H9 (cell line): ENCODE data around the gene PREX1. TPM values are rescaled to one million over a fixed set of nuclear protein-coding genes. Genes with fewer than 3 reads are reported as not detected.

Experiments used
- DNase-seq: peaks from one replicate; pipeline ENCODE4 v3.0.0-alpha.2; 2017
- H2AFZ ChIP-seq: one replicate; pipeline ENCODE4 v1.6.1; 2013; ENCODE audit warnings: mild to moderate bottlenecking, low read length, control low read depth, moderate library complexity
- H2AK5ac ChIP-seq: 2 replicates; pipeline ENCODE4 v1.6.1; 2013; ENCODE audit warnings: low read length, control low read depth, mixed read lengths; ENCODE audit not compliant: insufficient read length
- H2BK120ac ChIP-seq: one replicate; pipeline ENCODE4 v1.6.1; 2013; ENCODE audit warnings: low read depth, mild to moderate bottlenecking, low read length, control low read depth, inconsistent platforms; ENCODE audit not compliant: poor library complexity, severe bottlenecking
- H2BK12ac ChIP-seq: 2 replicates; pipeline ENCODE4 v1.6.1; 2013; ENCODE audit warnings: low read length, control low read depth, mixed read lengths, low read depth; ENCODE audit not compliant: insufficient read length
- H2BK15ac ChIP-seq: 2 replicates; pipeline ENCODE4 v1.6.1; 2013; ENCODE audit warnings: low read depth, low read length, control low read depth
- H2BK20ac ChIP-seq: one replicate; pipeline ENCODE4 v1.6.1; 2013; ENCODE audit warnings: low read depth, mild to moderate bottlenecking, low read length, control low read depth, inconsistent platforms; ENCODE audit not compliant: poor library complexity, severe bottlenecking
- H2BK5ac ChIP-seq: 2 replicates; pipeline ENCODE4 v1.6.1; 2013; ENCODE audit warnings: low read length, control low read depth, mixed read lengths; ENCODE audit not compliant: insufficient read length
- H3K14ac ChIP-seq: 2 replicates; pipeline ENCODE4 v1.6.1; 2013; ENCODE audit warnings: low read length, control low read depth; ENCODE audit not compliant: insufficient read depth
- H3K18ac ChIP-seq: 2 replicates; pipeline ENCODE4 v1.6.1; 2013; ENCODE audit warnings: low read depth, mild to moderate bottlenecking, mixed read lengths, low read length, control low read depth; ENCODE audit not compliant: insufficient read length
- H3K23ac ChIP-seq: 2 replicates; pipeline ENCODE4 v1.6.1; 2013; ENCODE audit warnings: low read length, control low read depth, mixed read lengths, low read depth; ENCODE audit not compliant: insufficient read length
- H3K23me2 ChIP-seq: 2 replicates; pipeline ENCODE4 v1.6.1; 2013; ENCODE audit warnings: low read depth, mild to moderate bottlenecking, mixed read lengths, low read length, control low read depth; ENCODE audit not compliant: insufficient read length, poor library complexity, severe bottlenecking
- H3K27ac ChIP-seq: 2 replicates; pipeline ENCODE4 v1.5.1; 2013; ENCODE audit warnings: low read length, control low read depth, mixed read lengths, low read depth; ENCODE audit not compliant: insufficient read length
- H3K27me3 ChIP-seq: 2 replicates; pipeline ENCODE4 v1.6.1; 2013; ENCODE audit warnings: low read length, control low read depth, inconsistent platforms; ENCODE audit not compliant: insufficient read depth
- H3K4ac ChIP-seq: 2 replicates; pipeline ENCODE4 v1.6.1; 2013; ENCODE audit warnings: low read depth, mild to moderate bottlenecking, control low read depth, inconsistent platforms, low read length, moderate library complexity
- H3K4me1 ChIP-seq: 2 replicates; pipeline ENCODE4 v1.6.1; 2013; ENCODE audit warnings: low read length, control low read depth, inconsistent platforms; ENCODE audit not compliant: insufficient read depth
- H3K4me2 ChIP-seq: 2 replicates; pipeline ENCODE4 v1.6.1; 2013; ENCODE audit warnings: low read length, control low read depth, mixed read lengths; ENCODE audit not compliant: insufficient read length, insufficient read depth
- H3K56ac ChIP-seq: 2 replicates; pipeline ENCODE4 v1.6.1; 2013; ENCODE audit warnings: low read depth, mild to moderate bottlenecking, mixed read lengths, low read length, control low read depth; ENCODE audit not compliant: insufficient read length
- H3K79me1 ChIP-seq: 2 replicates; pipeline ENCODE4 v1.6.1; 2013; ENCODE audit warnings: low read depth, mild to moderate bottlenecking, moderate library complexity, low read length, control low read depth, inconsistent platforms; ENCODE audit not compliant: insufficient read depth, poor library complexity, severe bottlenecking
- H3K79me2 ChIP-seq: 2 replicates; pipeline ENCODE4 v1.6.1; 2013; ENCODE audit warnings: low read length, control low read depth, inconsistent platforms; ENCODE audit not compliant: insufficient read depth
- H3K9ac ChIP-seq: 2 replicates; pipeline ENCODE4 v1.6.1; 2013; ENCODE audit warnings: low read length, control low read depth, mixed read lengths; ENCODE audit not compliant: insufficient read length; ENCODE audit errors: extremely low read depth
- H3K9me3 ChIP-seq: one replicate; pipeline ENCODE4 v1.6.1; 2013; ENCODE audit warnings: low read depth, low read length, inconsistent platforms; ENCODE audit not compliant: control insufficient read depth
- H3T11ph ChIP-seq: one replicate; pipeline ENCODE4 v1.6.1; 2013; ENCODE audit warnings: mild to moderate bottlenecking, low read length, control low read depth, inconsistent platforms
- H4K20me1 ChIP-seq: one replicate; pipeline ENCODE4 v1.6.1; 2013; ENCODE audit not compliant: control insufficient read depth, insufficient read length, insufficient read depth
- H4K5ac ChIP-seq: 2 replicates; pipeline ENCODE4 v1.6.1; 2013; ENCODE audit warnings: low read depth, mild to moderate bottlenecking, mixed read lengths, low read length, control low read depth; ENCODE audit not compliant: insufficient read length
- H4K8ac ChIP-seq: replicated peaks from 2 replicates; pipeline ENCODE4 v1.6.1; 2013; ENCODE audit warnings: low read length, control low read depth, mixed read lengths, low read depth; ENCODE audit not compliant: insufficient read length
- H4K91ac ChIP-seq: 2 replicates; pipeline ENCODE4 v1.6.1; 2013; ENCODE audit warnings: low read depth, mild to moderate bottlenecking, moderate library complexity, mixed read lengths, low read length, control low read depth; ENCODE audit not compliant: insufficient read length
- H3K27ac Mint-ChIP-seq, 3 experiments: 2 replicates in 2 of 3; 3 replicates in 1 of 3; pipeline ENCODE4 v1.8.0; 2020 to 2021; ENCODE audit warnings: mixed read lengths in 3 of 3, mild to moderate bottlenecking in 1 of 3, moderate library complexity in 1 of 3
- H3K27me3 Mint-ChIP-seq: 2 replicates; pipeline ENCODE4 v1.8.0; 2021; ENCODE audit warnings: low read depth, mild to moderate bottlenecking, moderate library complexity, mixed read lengths
- H3K36me3 Mint-ChIP-seq, 3 experiments: 2 replicates in 2 of 3; 3 replicates in 1 of 3; pipeline ENCODE4 v1.8.0; 2020 to 2021; ENCODE audit warnings: low read depth in 3 of 3, mixed read lengths in 3 of 3; ENCODE audit not compliant: insufficient read depth in 1 of 3
- H3K4me1 Mint-ChIP-seq, 2 experiments: 2 replicates each; pipeline ENCODE4 v1.8.0; 2020; ENCODE audit warnings: mixed read lengths in 2 of 2
- H3K4me3 Mint-ChIP-seq, 2 experiments: 2 replicates in 1 of 2; 3 replicates in 1 of 2; pipeline ENCODE4 v1.8.0; 2020 to 2021; ENCODE audit warnings: mild to moderate bottlenecking in 2 of 2, mixed read lengths in 2 of 2, moderate library complexity in 1 of 2
- H3K9me3 Mint-ChIP-seq, 2 experiments: 2 replicates in 1 of 2; 3 replicates in 1 of 2; pipeline ENCODE4 v1.8.0; 2020; ENCODE audit warnings: mild to moderate bottlenecking in 2 of 2, mixed read lengths in 2 of 2, moderate library complexity in 1 of 2
- CTCF ChIP-seq: fragments of 200-600 bp; sonication (generic); conservative IDR thresholded peaks from 3 replicates; pipeline ENCODE4 v1.8.0; 2021; ENCODE audit warnings: antibody characterized with exemption, mild to moderate bottlenecking
- WGBS: extraction: QIAGEN DNeasy Blood & Tissue Kit; methylation state at CpG from one replicate; pipeline ENCODE4 v1.1.7; 2013; ENCODE audit warnings: missing lambda C conversion rate, low lambda C conversion rate, mixed read lengths; ENCODE audit not compliant: insufficient read length; ENCODE audit errors: extremely low coverage; 5-methylcytosine and 5-hydroxymethylcytosine counted together
- total RNA-seq: library from RNA; stranded (reverse); gene quantifications from 2 replicates; pipeline ENCODE4 v1.2.1, GENCODE V29; 2021

Gene PREX1
- total RNA-seq, 1 experiment from 2014 or later: 6.6 TPM

GRCh38 chr20:48609491-48609978 lies 218.3 kb downstream of the PREX1 start:
- no peak overlapping the region for H4K91ac ChIP-seq
- no peaks in the 10 kb centered on the region for H4K20me1 ChIP-seq
- no peaks in the 10 kb centered on the region for H3K79me2 ChIP-seq
- Mint-ChIP-seq H3K9me3 (no peaks in the 10 kb centered on the region), H3K36me3 (no peaks in the 10 kb centered on the region), H3K27ac (peak overlapping the region in 1 of 3 experiments; percentile 69; a peak in 2 of 7 replicates), H3K4me1 (peaks cover 24 to 25% of the 10 kb centered on the region in 2 experiments), H3K27me3 (no peaks in the 10 kb centered on the region; the same call in 1 of the 2 replicates), H3K4me3 (no peak overlapping the region)
- no peak overlapping the region for H3K4ac ChIP-seq
- no peak overlapping the region for H3K4me2 ChIP-seq
- no peaks in the 10 kb centered on the region for H3K9me3 ChIP-seq
- H3T11ph ChIP-seq: no peak overlapping the region
- H4K8ac ChIP-seq: no peak overlapping the region
- no peak overlapping the region for H2BK120ac ChIP-seq
- no CpG with 5 or more reads among the region's 5 CpGs for WGBS
- H2AFZ ChIP-seq: no peak overlapping the region
- H3K9ac ChIP-seq: no peak overlapping the region
- no peaks in the 10 kb centered on the region for H3K4me1 ChIP-seq
- H2BK20ac ChIP-seq: no peak overlapping the region
- TF ChIP-seq CTCF: no peak
- no peak overlapping the region for H3K23ac ChIP-seq
- DNase-seq: no peak
- no peak overlapping the region for H2AK5ac ChIP-seq
- no peak overlapping the region for H3K56ac ChIP-seq
- H3K27me3 ChIP-seq: no peaks in the 10 kb centered on the region
- no peak overlapping the region for H3K18ac ChIP-seq
- H3K14ac ChIP-seq: no peak overlapping the region
- no peak overlapping the region for H2BK12ac ChIP-seq
- H3K27ac ChIP-seq: no peak overlapping the region
- H2BK5ac ChIP-seq: no peak overlapping the region
- no peak overlapping the region for H4K5ac ChIP-seq
- no peaks in the 10 kb centered on the region for H3K23me2 ChIP-seq
- H3K79me1 ChIP-seq: no peaks in the 10 kb centered on the region
- no peak overlapping the region for H2BK15ac ChIP-seq
